A673 (cell line): ENCODE measurements around the gene DCAF15. TPM values are rescaled to one million over a fixed set of nuclear protein-coding genes. Genes with fewer than 3 reads are reported as not detected.

Experiments
- BruUV-seq: library from RNA; stranded (reverse); fragments of 400-500 nt; replicated peaks from 2 replicates; lab custom pipeline; 2021; lab: Mats Ljungman, UMichigan
- CTCF ChIA-PET: fragments of 300-600 bp; sonication (Branson Sonifier 250); formaldehyde crosslinking; loops from one replicate; lab custom pipeline; 2022; ENCODE audit warnings: antibody characterized with exemption; lab: Charles Lee
- POLR2A ChIA-PET: fragments of 300-600 bp; sonication (Branson Sonifier 250); formaldehyde crosslinking; loops from one replicate; lab custom pipeline; 2022; ENCODE audit warnings: antibody characterized with exemption; ENCODE audit not compliant: low non-redundant PET; lab: Charles Lee
- DNase-seq: peaks from one replicate; pipeline ENCODE4 v3.0.0-alpha.2; 2015; ENCODE audit warnings: low spot score
- H3K27ac ChIP-seq: fragments of 200-600 bp; sonication (generic); 2 replicates; pipeline ENCODE4 v1.5.1; 2016; ENCODE audit warnings: mixed run types, low read depth, mild to moderate bottlenecking, mixed read lengths, antibody characterized with exemption, low read length; ENCODE audit not compliant: poor library complexity, severe bottlenecking
- H3K27me3 ChIP-seq: fragments of 200-600 bp; sonication (generic); replicated peaks from 2 replicates; pipeline ENCODE4 v1.6.1; 2017; ENCODE audit warnings: mixed run types, low read depth, mild to moderate bottlenecking, mixed read lengths, antibody characterized with exemption, low read length; ENCODE audit not compliant: insufficient read depth, poor library complexity
- H3K36me3 ChIP-seq: fragments of 200-600 bp; sonication (generic); 2 replicates; pipeline ENCODE4 v1.6.1; 2016; ENCODE audit warnings: mixed run types, mild to moderate bottlenecking, mixed read lengths, antibody characterized with exemption, low read length; ENCODE audit not compliant: insufficient read depth, poor library complexity, severe bottlenecking
- H3K4me1 ChIP-seq: fragments of 200-600 bp; sonication (generic); 2 replicates; pipeline ENCODE4 v1.6.1; 2017; ENCODE audit warnings: mixed run types, mild to moderate bottlenecking, mixed read lengths, antibody characterized with exemption, low read length; ENCODE audit not compliant: insufficient read depth, poor library complexity, severe bottlenecking
- H3K4me3 ChIP-seq: fragments of 200-600 bp; sonication (generic); 2 replicates; pipeline ENCODE4 v1.5.1; 2016; ENCODE audit warnings: low read depth, mixed run types, mild to moderate bottlenecking, mixed read lengths, low read length; ENCODE audit not compliant: poor library complexity, severe bottlenecking
- H3K9me3 ChIP-seq: fragments of 200-600 bp; sonication (generic); 2 replicates; pipeline ENCODE4 v1.6.1; 2016; ENCODE audit warnings: mixed run types, low read depth, mild to moderate bottlenecking, mixed read lengths, antibody characterized with exemption, low read length; ENCODE audit not compliant: poor library complexity, severe bottlenecking
- EZH2 ChIP-seq: fragments of 200-600 bp; sonication (generic); IDR thresholded peaks from 2 replicates; pipeline ENCODE4 v1.6.1; 2017; ENCODE audit warnings: borderline replicate concordance, low read depth, mild to moderate bottlenecking, mixed read lengths, antibody characterized with exemption, low read length; ENCODE audit not compliant: poor library complexity, severe bottlenecking
- intact Hi-C: fragments of 100-400 bp; cut with micrococcal nuclease; formaldehyde crosslinking; loops from one replicate; pipeline ENCODE4 v1.10.0; 2022; ENCODE audit not compliant: unreplicated experiment
- total RNA-seq: library from RNA; stranded (reverse); gene quantifications from 2 replicates; pipeline ENCODE4 v1.2.3, GENCODE V29; 2021
- TF ChIP-seq, protein P1 (sequence below): fragments of 300-800, 200-600 bp; sonication (generic); conservative IDR thresholded peaks from 2 replicates; pipeline ENCODE4 v1.5.1; 2017; ENCODE audit warnings: low read depth, mild to moderate bottlenecking, antibody characterized with exemption, low read length, moderate library complexity, mixed read lengths

DCAF15 gene
- total RNA-seq, 1 experiment from 2014 or later = 65.4 TPM

DNA sequence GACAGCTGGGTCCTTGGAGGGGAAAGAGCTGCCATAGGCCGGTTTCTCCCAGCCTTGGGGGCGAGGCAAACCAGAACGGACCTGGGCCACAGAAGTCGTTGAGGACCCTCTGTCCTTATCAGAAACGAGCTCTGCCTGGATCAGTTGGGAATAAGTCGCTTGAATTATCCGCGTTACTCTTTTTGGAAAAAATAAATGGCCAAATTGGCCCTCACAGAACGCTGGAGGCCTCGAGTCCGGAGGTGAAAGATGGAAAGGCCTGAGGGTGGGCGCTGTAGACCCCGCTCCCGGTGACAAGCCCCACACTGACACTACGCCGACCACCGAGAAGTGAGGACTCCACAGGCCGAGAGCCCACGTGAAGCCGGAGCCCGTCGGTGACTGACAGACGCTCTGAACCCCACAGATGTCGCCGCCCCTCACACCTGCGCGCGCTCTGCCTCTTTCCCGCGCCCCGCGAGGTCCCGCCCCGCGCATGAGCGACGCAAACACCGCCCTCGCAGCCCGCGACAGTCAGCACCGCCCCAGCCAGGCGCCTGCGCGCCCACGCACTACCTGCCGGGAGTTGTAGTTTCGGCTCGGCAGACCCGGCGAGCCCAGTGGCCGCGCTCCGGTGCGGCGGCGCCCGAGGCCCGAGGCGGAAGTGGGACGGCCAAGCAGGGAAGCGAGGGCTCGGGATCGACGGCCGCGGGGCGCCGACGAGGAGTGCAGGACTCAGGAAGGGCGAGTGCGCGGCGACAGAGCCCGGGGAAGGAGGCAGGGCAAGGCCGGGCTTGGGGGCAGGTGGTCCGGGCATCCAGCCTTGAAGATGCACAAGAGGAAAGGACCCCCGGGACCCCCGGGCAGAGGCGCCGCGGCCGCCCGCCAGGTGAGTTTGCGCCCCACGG is 46.4 kb upstream of the DCAF15 start, which contains the start of the genes BRME1 and CC2D1A:
TSS of gene BRME1 (minus strand) at position 484 of the 887 bp plus-strand sequence. CDS start 1,225 bp downstream, outside the sequence.
TSS of gene CC2D1A (plus strand) at position 568 of the 887 bp plus-strand sequence. CDS start at position 809, 241 bp downstream.
- Histone ChIP-seq H3K36me3 (peaks cover 4% of the 10 kb centered on the region), H3K4me3 (peak within 1 kb of the TSS; percentile 76), H3K27ac (peak within 1 kb of the TSS; percentile 75), H3K9me3 (no peaks in the 10 kb centered on the region), H3K27me3 (no peaks in the 10 kb centered on the region), H3K4me1 (no peaks in the 10 kb centered on the region)
- TF ChIP-seq EZH2 = no peak
- DNase-seq = peak; percentile 94
- POLR2A ChIA-PET = no interaction called here
- intact Hi-C loops = no loop called here
- TSS peak; percentile 64 for BruUV-seq
- CTCF ChIA-PET = no interaction called here

DNA sequence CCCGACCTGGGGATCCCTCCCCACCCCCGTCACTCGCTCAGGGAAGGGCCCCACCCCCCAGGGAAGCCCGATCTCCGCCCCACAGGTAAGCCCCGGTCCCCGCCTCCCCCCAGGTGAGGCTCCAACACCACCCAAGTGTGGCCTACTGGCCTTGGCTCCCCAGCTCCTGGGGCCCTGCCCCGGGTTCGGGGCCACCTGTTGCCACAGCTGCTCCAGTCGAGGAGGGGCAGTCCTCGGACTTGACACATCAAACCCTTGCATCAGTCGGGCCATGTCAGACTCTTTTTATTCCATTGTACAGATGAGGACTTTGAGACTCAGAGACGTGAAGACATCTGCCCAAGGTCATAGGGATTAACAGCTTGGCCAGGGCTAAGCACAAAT is 45.8 kb upstream of the DCAF15 start:
- no peaks in the 10 kb centered on the region for H3K4me1 ChIP-seq
- intact Hi-C loops = no loop called here
- no peaks in the 10 kb centered on the region for H3K9me3 ChIP-seq
- no peaks in the 10 kb centered on the region for H3K27me3 ChIP-seq
- ChIA-PET CTCF (no interaction called here), POLR2A (no interaction called here)
- peak overlapping the region; percentile 76 for H3K4me3 ChIP-seq
- TF ChIP-seq EZH2 = no peak
- TF ChIP-seq, protein P1, sequence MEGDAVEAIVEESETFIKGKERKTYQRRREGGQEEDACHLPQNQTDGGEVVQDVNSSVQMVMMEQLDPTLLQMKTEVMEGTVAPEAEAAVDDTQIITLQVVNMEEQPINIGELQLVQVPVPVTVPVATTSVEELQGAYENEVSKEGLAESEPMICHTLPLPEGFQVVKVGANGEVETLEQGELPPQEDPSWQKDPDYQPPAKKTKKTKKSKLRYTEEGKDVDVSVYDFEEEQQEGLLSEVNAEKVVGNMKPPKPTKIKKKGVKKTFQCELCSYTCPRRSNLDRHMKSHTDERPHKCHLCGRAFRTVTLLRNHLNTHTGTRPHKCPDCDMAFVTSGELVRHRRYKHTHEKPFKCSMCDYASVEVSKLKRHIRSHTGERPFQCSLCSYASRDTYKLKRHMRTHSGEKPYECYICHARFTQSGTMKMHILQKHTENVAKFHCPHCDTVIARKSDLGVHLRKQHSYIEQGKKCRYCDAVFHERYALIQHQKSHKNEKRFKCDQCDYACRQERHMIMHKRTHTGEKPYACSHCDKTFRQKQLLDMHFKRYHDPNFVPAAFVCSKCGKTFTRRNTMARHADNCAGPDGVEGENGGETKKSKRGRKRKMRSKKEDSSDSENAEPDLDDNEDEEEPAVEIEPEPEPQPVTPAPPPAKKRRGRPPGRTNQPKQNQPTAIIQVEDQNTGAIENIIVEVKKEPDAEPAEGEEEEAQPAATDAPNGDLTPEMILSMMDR = no peak
- H3K36me3 ChIP-seq = peaks cover 4% of the 10 kb centered on the region
- H3K27ac ChIP-seq = peak overlapping the region; percentile 75
- DNase-seq = no peak
- BruUV-seq = no TSS peak

DNA sequence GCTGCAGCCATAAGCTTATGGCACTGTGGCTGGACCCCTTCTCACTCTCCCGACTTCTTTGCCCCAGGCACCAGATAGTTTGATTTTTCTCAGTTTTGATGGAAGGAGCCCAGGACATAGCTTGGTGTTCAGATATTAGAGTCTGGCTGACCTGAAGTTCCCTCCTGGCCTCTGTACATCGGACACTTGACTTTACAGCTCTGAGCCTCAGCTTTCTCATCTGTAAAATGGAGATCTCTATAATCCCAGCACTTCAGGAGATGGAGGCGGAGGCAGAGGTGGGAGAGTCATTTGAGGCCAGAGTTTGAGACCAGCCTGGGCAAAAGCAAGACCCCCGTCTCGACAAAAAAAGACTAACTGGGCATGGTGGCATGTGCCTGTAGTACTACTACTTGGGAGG is 45.4 kb upstream of the DCAF15 start:
- POLR2A ChIA-PET = no interaction called here
- Histone ChIP-seq H3K4me3 (peak overlapping the region; percentile 76), H3K27me3 (no peaks in the 10 kb centered on the region), H3K36me3 (peaks cover 4% of the 10 kb centered on the region), H3K9me3 (no peaks in the 10 kb centered on the region), H3K4me1 (no peaks in the 10 kb centered on the region), H3K27ac (peak overlapping the region; percentile 75)
- TF ChIP-seq EZH2 = no peak
- TF ChIP-seq, protein P1 = no peak
- no TSS peak for BruUV-seq
- DNase-seq = no peak
- CTCF ChIA-PET = no interaction called here
- intact Hi-C loops = no loop called here
